Omental fat pad (tissue), 4 donors: ENCODE results near the gene KATNB1. TPM values are rescaled to one million over a fixed set of nuclear protein-coding genes. Genes with fewer than 3 reads are reported as not detected.
"Not testable (repeated sequence)": the region's sequence is repeated elsewhere in the genome, so short reads cannot be mapped to it uniquely, and the experiment has no call there.

ENCODE experiments used
- ATAC-seq: fragments of 150-250 bp; one replicate; pipeline ENCODE4 v1.9.1; 2016; ENCODE audit warnings: mild to moderate bottlenecking, moderate library complexity; ENCODE audit not compliant: low FRiP score
- DNase-seq: peaks from one replicate; pipeline ENCODE4 v3.0.0-alpha.2; 2019; ENCODE audit warnings: low spot score
- total RNA-seq, 4 donors: library from RNA; depleted of rRNA; stranded (reverse); fragments of >200 nt; gene quantifications; one replicate each; pipeline ENCODE4 v1.1.0, GENCODE V29; 2016
- TF ChIP-seq, protein P1 (sequence below), 3 donors: fragments of 450-650 bp; IDR thresholded peaks; one replicate each; pipeline ENCODE4 v1.5.1; 2016 to 2017; ENCODE audit warnings: antibody characterized with exemption in 3 of 3, mild to moderate bottlenecking in 3 of 3, moderate library complexity in 2 of 3

The KATNB1 gene
- total RNA-seq, 4 donors from 2014 or later, result 8.7 to 23.5 (median 14.1) TPM

DNA sequence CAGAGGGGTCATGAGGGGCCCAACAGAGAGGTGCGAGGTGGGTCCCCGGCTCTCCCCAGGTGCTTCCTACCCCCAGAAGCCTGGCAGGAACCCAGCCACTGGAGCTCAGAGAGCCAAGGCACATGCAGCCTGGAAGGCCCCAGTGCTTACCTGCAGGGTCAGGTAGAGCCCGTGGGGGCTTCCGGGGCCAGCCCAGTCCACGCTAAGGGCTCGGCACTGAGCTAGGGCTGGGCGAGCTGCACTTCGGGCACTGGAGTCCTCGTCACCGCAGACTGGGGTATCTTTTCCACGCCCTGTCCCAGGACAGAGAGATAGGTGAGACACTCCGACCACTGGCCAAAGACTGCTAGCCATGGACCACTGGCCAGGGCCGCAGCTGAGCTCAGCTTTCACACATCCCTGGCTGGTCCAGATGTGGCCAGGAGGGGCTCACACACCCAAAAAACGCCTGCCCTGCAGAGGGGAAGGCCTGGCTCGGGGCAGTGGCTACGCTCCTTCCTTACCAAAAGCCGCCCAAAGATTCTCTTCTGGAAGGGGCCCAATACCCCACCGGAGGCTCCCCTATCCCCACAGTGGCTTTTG is 59.4 kb downstream of the KATNB1 start:
- DNase-seq (no peak), ATAC-seq (no peak)
- TF ChIP-seq, protein P1, sequence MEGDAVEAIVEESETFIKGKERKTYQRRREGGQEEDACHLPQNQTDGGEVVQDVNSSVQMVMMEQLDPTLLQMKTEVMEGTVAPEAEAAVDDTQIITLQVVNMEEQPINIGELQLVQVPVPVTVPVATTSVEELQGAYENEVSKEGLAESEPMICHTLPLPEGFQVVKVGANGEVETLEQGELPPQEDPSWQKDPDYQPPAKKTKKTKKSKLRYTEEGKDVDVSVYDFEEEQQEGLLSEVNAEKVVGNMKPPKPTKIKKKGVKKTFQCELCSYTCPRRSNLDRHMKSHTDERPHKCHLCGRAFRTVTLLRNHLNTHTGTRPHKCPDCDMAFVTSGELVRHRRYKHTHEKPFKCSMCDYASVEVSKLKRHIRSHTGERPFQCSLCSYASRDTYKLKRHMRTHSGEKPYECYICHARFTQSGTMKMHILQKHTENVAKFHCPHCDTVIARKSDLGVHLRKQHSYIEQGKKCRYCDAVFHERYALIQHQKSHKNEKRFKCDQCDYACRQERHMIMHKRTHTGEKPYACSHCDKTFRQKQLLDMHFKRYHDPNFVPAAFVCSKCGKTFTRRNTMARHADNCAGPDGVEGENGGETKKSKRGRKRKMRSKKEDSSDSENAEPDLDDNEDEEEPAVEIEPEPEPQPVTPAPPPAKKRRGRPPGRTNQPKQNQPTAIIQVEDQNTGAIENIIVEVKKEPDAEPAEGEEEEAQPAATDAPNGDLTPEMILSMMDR (IDR thresholded peaks at IDR 0.05), result no peak

- no peak for DNase-seq
- ATAC-seq, result no peak
- TF ChIP-seq, protein P1 (IDR thresholded peaks at IDR 0.05), result no peak
These were observed 59.9 kb downstream of the KATNB1 start for GRCh38 chr16:57795431-57795878.

GRCh38 chr16:57796014-57796413 is 60.4 kb downstream of the KATNB1 start:
- ATAC-seq, DNase-seq: not testable (repeated sequence)

GRCh38 chr16:57797216-57797525 is 61.6 kb downstream of the KATNB1 start:
- DNase-seq (no peak), ATAC-seq (no peak)
- TF ChIP-seq, protein P1 (IDR thresholded peaks at IDR 0.05), result no peak

DNA sequence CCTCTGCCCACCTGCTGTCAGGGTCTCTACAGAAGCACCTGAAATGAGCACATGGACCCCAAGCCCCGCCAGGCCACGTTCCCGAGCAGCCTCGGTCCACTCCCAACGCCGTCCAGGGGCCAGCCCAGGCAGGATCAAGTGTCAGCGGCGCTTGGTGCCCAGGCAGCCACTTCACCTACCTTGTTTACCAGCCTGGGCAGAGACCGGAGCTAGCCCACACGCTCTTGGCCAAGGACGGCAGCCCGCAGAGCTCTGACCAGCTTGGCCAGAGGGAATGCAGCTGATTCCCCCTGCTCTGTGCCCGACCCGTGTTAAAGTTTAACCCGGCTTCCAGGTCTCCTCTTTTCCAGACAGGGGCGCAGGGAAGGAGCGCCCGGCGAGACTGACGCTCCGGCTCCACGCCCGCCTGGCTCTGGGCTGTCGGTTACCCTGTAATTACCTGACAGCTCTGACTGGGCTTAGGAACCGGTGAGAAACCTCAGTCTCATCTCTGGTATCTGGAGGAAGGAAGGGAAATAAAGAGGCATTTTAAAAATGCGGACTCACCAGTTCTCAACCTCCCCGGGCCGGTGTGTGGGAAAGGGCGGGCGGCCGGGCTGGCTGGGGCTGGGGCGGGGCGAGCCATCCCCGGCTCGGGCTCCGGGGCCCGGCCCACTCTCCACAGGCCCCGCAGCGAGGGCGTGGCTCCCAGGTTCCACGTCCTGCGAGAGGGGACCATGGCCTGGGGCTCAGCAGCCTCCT is 62.1 kb downstream of the KATNB1 start:
- peak; percentile 68 for ATAC-seq
- no peak for DNase-seq
- TF ChIP-seq, protein P1 (IDR thresholded peaks at IDR 0.05), result no peak

- DNase-seq (no peak), ATAC-seq (no peak)
- TF ChIP-seq, protein P1 (IDR thresholded peaks at IDR 0.05), result no peak
These were observed 62.8 kb downstream of the KATNB1 start for GRCh38 chr16:57798267-57798810.

DNA sequence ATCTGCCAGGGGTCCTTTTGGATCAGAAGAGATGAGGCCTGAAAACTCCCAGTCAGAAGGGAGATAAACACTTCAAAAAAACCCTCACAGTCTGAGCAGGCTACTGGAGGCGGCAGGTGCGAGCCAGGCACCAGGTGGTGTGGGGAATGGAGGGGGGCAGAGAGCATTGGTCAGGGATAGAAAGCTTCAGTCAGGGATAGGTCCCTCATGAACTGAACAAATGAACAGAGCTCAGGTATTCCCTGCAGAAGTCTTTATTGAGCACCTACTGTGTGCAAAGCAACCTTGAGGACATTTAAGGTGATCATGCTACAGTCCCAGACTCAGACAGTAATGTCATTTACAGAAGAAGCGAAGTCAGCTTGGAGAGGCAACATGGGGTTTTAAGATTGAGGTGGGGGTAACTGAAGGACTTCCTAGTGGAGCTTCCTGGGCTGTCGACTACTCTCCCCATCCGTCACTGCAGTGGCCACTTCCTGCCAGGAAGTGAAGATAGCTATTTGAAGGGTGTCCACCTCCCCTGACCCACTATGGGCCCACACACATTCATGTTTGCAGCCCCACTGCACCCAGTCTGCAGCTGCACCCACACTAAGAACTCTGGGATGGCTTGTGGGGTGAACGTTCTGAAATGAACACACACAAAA is 63.5 kb downstream of the KATNB1 start:
- DNase-seq, result no peak
- TF ChIP-seq, protein P1 (IDR thresholded peaks at IDR 0.05), result no peak
- no peak for ATAC-seq
